Keratinocyte (primary cell): ENCODE data around the gene GTF3C1. TPM values are rescaled to one million over a fixed set of nuclear protein-coding genes. Genes with fewer than 3 reads are reported as not detected.
"Not testable (repeated sequence)": the region's sequence is repeated elsewhere in the genome, so short reads cannot be mapped to it uniquely, and the experiment has no call there.

Experiments used
- DNase-seq: peaks from one replicate; pipeline ENCODE4 v3.0.0-alpha.2; 2011; ENCODE audit warnings: low read depth, missing footprints, low spot score
- FAIRE-seq: peaks from 2 replicates; lab custom pipeline; 2011; peaks lifted over from hg19 to GRCh38; lab: Jason Lieb, UNC
- H2AFZ ChIP-seq: 2 replicates; pipeline ENCODE4 v1.6.0; 2012; ENCODE audit warnings: low read length, control low read depth, inconsistent platforms; ENCODE audit not compliant: control insufficient read depth
- H3K27ac ChIP-seq: 2 replicates; pipeline ENCODE4 v1.5.1; 2011; ENCODE audit warnings: low read length; ENCODE audit not compliant: control insufficient read depth, insufficient read depth
- H3K27me3 ChIP-seq: 3 replicates; pipeline ENCODE4 v1.6.0; 2011; ENCODE audit warnings: low read length; ENCODE audit not compliant: control insufficient read depth, insufficient read depth; ENCODE audit errors: extremely low read depth
- H3K36me3 ChIP-seq, 2 experiments: 2 replicates in 1 of 2; 3 replicates in 1 of 2; pipeline ENCODE4 v1.5.1; 2011; ENCODE audit warnings: low read length in 2 of 2, mild to moderate bottlenecking in 1 of 2; ENCODE audit not compliant: control insufficient read depth in 2 of 2, insufficient read depth in 2 of 2; ENCODE audit errors: extremely low read depth in 1 of 2
- H3K4me1 ChIP-seq: 3 replicates; pipeline ENCODE4 v1.5.1; 2011; ENCODE audit warnings: low read length; ENCODE audit not compliant: control insufficient read depth, insufficient read depth; ENCODE audit errors: extremely low read depth
- H3K4me2 ChIP-seq: 3 replicates; pipeline ENCODE4 v1.6.0; 2011; ENCODE audit warnings: low read depth, low read length; ENCODE audit not compliant: control insufficient read depth, insufficient read depth; ENCODE audit errors: extremely low read depth
- H3K4me3 ChIP-seq, 3 experiments: fragments of 200-600 bp in 1 of 3; sonication (generic) in 1 of 3; 2 replicates in 2 of 3; 3 replicates in 1 of 3; pipeline ENCODE4 v1.5.1; 2011 to 2016; ENCODE audit warnings: low read length in 3 of 3, mild to moderate bottlenecking in 3 of 3, control low read depth in 2 of 3, inconsistent platforms in 1 of 3, low read depth in 1 of 3, mixed read lengths in 1 of 3, mixed run types in 1 of 3, moderate library complexity in 1 of 3; ENCODE audit not compliant: control insufficient read depth in 2 of 3, insufficient read depth in 2 of 3; ENCODE audit errors: extremely low read depth in 1 of 3
- H3K79me2 ChIP-seq: 2 replicates; pipeline ENCODE4 v1.6.0; 2012; ENCODE audit warnings: low read length; ENCODE audit not compliant: control insufficient read depth, insufficient read depth
- H3K9ac ChIP-seq: 3 replicates; pipeline ENCODE4 v1.6.0; 2011; ENCODE audit warnings: low read length; ENCODE audit not compliant: control insufficient read depth, insufficient read depth; ENCODE audit errors: extremely low read depth
- H3K9me1 ChIP-seq: 3 replicates; pipeline ENCODE4 v1.6.0; 2011; ENCODE audit warnings: low read length; ENCODE audit not compliant: control insufficient read depth, insufficient read depth; ENCODE audit errors: extremely low read depth
- H3K9me3 ChIP-seq: 2 replicates; pipeline ENCODE4 v1.5.1; 2012; ENCODE audit warnings: low read depth, low read length; ENCODE audit not compliant: control insufficient read depth
- H4K20me1 ChIP-seq: 3 replicates; pipeline ENCODE4 v1.6.0; 2011; ENCODE audit warnings: low read length; ENCODE audit not compliant: control insufficient read depth, insufficient read depth; ENCODE audit errors: extremely low read depth
- EZH2 ChIP-seq: IDR thresholded peaks from one replicate; pipeline ENCODE4 v1.6.1; 2012; ENCODE audit warnings: inconsistent platforms, mild to moderate bottlenecking, low read length, moderate library complexity
- dilution Hi-C: fragments of 300-500 bp; cut with MboI; formaldehyde crosslinking; loops from one replicate; pipeline ENCODE4 v1.7.0; 2020; ENCODE audit warnings: low sequenced_read_pairs; ENCODE audit not compliant: extremely low pct_ligation_motif_present
- polyA plus RNA-seq, 5 experiments: library from polyadenylated mRNA; depleted of rRNA in 3 of 5; stranded (reverse) in 3 of 5; stranded (forward) in 1 of 5; unstranded in 1 of 5; fragments of >200 nt; gene quantifications; 1 replicate in 1 of 5; 2 replicates in 3 of 5; 3 replicates in 1 of 5; pipeline versions ENCODE4 v1.2.1 to v1.2.3, GENCODE V29; 2011 to 2012; ENCODE audit warnings: missing spikeins in 2 of 5, low read depth in 1 of 5, low replicate concordance in 1 of 5
- TF ChIP-seq, protein P1 (sequence below), 3 experiments: IDR thresholded peaks in 1 of 3; conservative IDR thresholded peaks in 1 of 3; optimal IDR thresholded peaks in 1 of 3; 2 replicates in 2 of 3; 3 replicates in 1 of 3; pipeline versions ENCODE3 to v1.5.1; 2011; ENCODE audit warnings: low read length in 3 of 3, mild to moderate bottlenecking in 3 of 3, moderate library complexity in 2 of 3, control low read depth in 1 of 3, inconsistent platforms in 1 of 3; ENCODE audit not compliant: insufficient read depth in 2 of 3; ENCODE audit errors: extremely low read depth in 1 of 3

GTF3C1 gene
- polyA plus RNA-seq, 1 donor (not counting 4 experiments of a cell fraction or from before 2014, with no cell fraction given) = 23.5 TPM

DNA sequence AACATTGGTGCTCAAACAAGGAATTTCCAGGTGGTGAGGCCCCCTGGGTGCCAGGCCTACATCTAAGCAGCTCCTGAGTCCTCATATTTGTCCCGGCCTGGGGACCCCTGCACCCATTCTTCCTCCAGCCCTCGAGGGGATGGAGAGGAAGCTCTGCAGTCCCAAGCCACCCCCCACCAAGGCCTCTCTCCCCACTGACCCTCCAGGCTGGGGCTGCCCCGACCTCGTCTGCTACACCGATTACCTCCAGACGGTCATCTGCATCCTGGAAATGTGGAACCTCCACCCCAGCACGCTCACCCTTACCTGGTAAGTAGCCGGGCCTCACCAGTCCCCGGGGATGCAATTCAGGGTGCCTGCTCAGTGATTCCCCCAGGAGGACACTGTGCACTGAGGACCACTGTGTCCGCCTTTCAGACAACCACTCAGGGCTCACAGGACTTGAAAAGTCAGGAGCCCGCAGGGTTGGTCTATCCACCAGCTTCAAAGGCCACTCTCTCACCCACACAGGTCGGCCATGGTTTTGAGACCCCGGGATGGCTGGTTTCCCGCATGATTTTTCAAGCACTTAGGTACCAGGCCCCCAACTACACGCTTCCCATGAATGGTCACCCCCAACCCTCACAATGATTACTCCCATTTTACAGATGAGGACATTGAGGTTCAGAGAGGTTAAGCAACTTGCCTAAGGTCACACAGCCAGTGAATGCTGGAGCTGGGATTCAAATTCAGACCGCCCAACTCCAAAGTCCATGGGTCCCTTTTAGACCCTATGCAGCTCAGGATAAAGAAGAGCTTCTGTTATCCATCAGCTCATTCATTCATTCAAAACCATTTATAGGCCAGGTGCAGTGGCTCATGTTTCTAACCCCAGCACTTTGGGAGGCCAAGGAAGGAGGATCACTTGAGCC lies 115.3 kb downstream of the GTF3C1 start:
- no peak overlapping the region for H2AFZ ChIP-seq
- DNase-seq (no peak), FAIRE-seq (no peak)
- no peaks in the 10 kb centered on the region for H3K36me3 ChIP-seq
- no peak overlapping the region for H3K9ac ChIP-seq
- H3K9me3 ChIP-seq = peaks cover 3% of the 10 kb centered on the region
- H3K4me2 ChIP-seq = no peak overlapping the region
- H3K9me1 ChIP-seq = no peaks in the 10 kb centered on the region
- peaks cover 14% of the 10 kb centered on the region for H3K4me1 ChIP-seq
- H3K79me2 ChIP-seq = no peaks in the 10 kb centered on the region
- no peak overlapping the region for H3K27ac ChIP-seq
- no peaks in the 10 kb centered on the region for H4K20me1 ChIP-seq
- no peak overlapping the region for H3K4me3 ChIP-seq
- no peak for TF ChIP-seq EZH2
- TF ChIP-seq, protein P1, sequence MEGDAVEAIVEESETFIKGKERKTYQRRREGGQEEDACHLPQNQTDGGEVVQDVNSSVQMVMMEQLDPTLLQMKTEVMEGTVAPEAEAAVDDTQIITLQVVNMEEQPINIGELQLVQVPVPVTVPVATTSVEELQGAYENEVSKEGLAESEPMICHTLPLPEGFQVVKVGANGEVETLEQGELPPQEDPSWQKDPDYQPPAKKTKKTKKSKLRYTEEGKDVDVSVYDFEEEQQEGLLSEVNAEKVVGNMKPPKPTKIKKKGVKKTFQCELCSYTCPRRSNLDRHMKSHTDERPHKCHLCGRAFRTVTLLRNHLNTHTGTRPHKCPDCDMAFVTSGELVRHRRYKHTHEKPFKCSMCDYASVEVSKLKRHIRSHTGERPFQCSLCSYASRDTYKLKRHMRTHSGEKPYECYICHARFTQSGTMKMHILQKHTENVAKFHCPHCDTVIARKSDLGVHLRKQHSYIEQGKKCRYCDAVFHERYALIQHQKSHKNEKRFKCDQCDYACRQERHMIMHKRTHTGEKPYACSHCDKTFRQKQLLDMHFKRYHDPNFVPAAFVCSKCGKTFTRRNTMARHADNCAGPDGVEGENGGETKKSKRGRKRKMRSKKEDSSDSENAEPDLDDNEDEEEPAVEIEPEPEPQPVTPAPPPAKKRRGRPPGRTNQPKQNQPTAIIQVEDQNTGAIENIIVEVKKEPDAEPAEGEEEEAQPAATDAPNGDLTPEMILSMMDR (optimal IDR thresholded peaks at IDR 0.05 in 1 of 3, IDR thresholded peaks at IDR 0.05 in 1 of 3, conservative IDR thresholded peaks at IDR 0.05 in 1 of 3; ENCODE audit: extremely low read depth in 1 of 3, insufficient read depth in 2 of 3, low read length in 3 of 3) = no peak
- no peaks in the 10 kb centered on the region for H3K27me3 ChIP-seq
- dilution Hi-C loops = no loop called here

DNA sequence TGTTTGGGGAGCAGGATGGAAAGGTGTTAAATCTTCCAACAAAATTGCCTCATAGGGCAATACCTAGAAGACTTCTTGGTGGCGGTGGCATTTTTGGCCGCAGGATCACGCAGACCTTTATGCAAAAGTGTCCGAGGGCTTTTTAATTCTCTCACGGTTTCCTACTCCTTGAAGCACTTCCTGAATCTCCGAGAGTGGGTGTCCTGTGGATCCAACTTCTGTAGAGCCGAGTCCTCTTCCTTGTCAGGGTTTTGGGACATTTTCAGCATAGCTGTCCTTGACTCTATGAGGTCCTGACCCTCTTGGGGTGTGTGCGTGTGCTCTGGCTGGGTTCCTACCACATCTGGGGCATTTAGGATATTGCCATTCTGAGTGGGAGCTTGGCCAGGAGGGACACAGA lies 116.1 kb downstream of the GTF3C1 start:
- Histone ChIP-seq H3K27me3 (no peaks in the 10 kb centered on the region), H3K4me3 (no peak overlapping the region), H2AFZ (no peak overlapping the region), H3K27ac (no peak overlapping the region), H3K9ac (no peak overlapping the region), H3K79me2 (no peaks in the 10 kb centered on the region), H3K4me1 (peaks cover 14% of the 10 kb centered on the region), H3K9me1 (no peaks in the 10 kb centered on the region), H4K20me1 (no peaks in the 10 kb centered on the region), H3K36me3 (no peaks in the 10 kb centered on the region), H3K4me2 (no peak overlapping the region), H3K9me3 (peaks cover 3% of the 10 kb centered on the region)
- DNase-seq (no peak), FAIRE-seq (no peak)
- dilution Hi-C loops = no loop called here
- TF ChIP-seq EZH2 = no peak
- TF ChIP-seq, protein P1 (optimal IDR thresholded peaks at IDR 0.05 in 1 of 3, IDR thresholded peaks at IDR 0.05 in 1 of 3, conservative IDR thresholded peaks at IDR 0.05 in 1 of 3; ENCODE audit: extremely low read depth in 1 of 3, insufficient read depth in 2 of 3, low read length in 3 of 3) = no peak

DNA sequence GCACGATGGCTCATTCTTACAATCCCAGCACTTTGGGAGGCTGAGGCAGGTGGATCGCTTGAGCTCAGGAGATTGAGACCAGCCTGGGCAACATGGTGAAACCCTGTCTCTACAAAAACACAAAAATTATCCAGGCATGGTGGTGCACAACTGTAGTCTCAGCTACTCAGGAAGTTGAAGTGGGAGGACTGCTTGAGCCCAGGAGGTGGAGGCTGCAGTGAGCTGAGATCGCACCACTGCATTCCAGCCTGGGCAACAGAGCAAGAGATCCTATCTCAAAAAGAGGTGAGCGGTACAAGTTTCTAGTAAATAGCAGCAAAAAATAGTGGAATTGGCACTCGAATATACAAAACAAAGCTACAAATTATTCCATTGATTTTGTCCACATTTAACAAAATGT lies 116.5 kb downstream of the GTF3C1 start:
- H2AFZ ChIP-seq, H4K20me1 ChIP-seq, H3K9me3 ChIP-seq, H3K36me3 ChIP-seq, H3K79me2 ChIP-seq, FAIRE-seq, H3K4me3 ChIP-seq, dilution Hi-C loops, H3K9ac ChIP-seq, DNase-seq, H3K27me3 ChIP-seq, H3K9me1 ChIP-seq, H3K27ac ChIP-seq: not testable (repeated sequence)
- peaks cover 14% of the 10 kb centered on the region for H3K4me1 ChIP-seq
- peak overlapping the region; percentile 61 for H3K4me2 ChIP-seq
